Mesodermal cell (in vitro differentiated cells): ENCODE data around the gene FUT7.

Source experiments
- H3K27ac ChIP-seq: 2 replicates; pipeline ENCODE4 v1.7.0; 2013; ENCODE audit warnings: mild to moderate bottlenecking, low read depth, low read length, moderate library complexity; ENCODE audit not compliant: severe bottlenecking
- H3K36me3 ChIP-seq: 2 replicates; pipeline ENCODE4 v1.7.1; 2013; ENCODE audit warnings: mild to moderate bottlenecking, low read length, moderate library complexity; ENCODE audit not compliant: control insufficient read depth, insufficient read depth
- H3K4me1 ChIP-seq: one replicate; pipeline ENCODE4 v1.7.1; 2013; ENCODE audit warnings: mild to moderate bottlenecking, low read length; ENCODE audit not compliant: insufficient read depth, control insufficient read depth, poor library complexity, severe bottlenecking
- H3K4me3 ChIP-seq: 2 replicates; pipeline ENCODE4 v1.7.0; 2013; ENCODE audit warnings: low read length, control low read depth, mild to moderate bottlenecking; ENCODE audit not compliant: insufficient read depth, poor library complexity, severe bottlenecking; ENCODE audit errors: extremely low read depth
- H3K9me3 ChIP-seq: 2 replicates; pipeline ENCODE4 v1.7.1; 2013; ENCODE audit warnings: mild to moderate bottlenecking, low read length, moderate library complexity; ENCODE audit not compliant: control insufficient read depth
- WGBS, 2 experiments: methylation state at CpG; one replicate each; pipeline ENCODE4 v1.1.5; 2013; ENCODE audit warnings: missing lambda C conversion rate in 2 of 2; ENCODE audit not compliant: insufficient coverage in 2 of 2; 5-methylcytosine and 5-hydroxymethylcytosine counted together

The FUT7 gene

GRCh38 chr9:137054932-137055384 is 23.1 kb upstream of the FUT7 start:
- Histone ChIP-seq H3K27ac (no peak overlapping the region), H3K36me3 (no peaks in the 10 kb centered on the region), H3K4me3 (no peak overlapping the region), H3K9me3 (no peaks in the 10 kb centered on the region), H3K4me1 (peaks cover 2% of the 10 kb centered on the region)
- WGBS, 2 experiments, result 91 to 92% methylated on average over 16 to 17 of the region's 17 CpGs

- no peaks in the 10 kb centered on the region for H3K9me3 ChIP-seq
- H3K4me1 ChIP-seq, result peaks cover 2% of the 10 kb centered on the region
- WGBS, 2 experiments, result 24% methylated on average over 68 to 75 of the region's 90 CpGs
- H3K27ac ChIP-seq, result no peak within 1 kb of the TSS
- no peaks in the 10 kb centered on the region for H3K36me3 ChIP-seq
- no peak within 1 kb of the TSS for H3K4me3 ChIP-seq
Observed at GRCh38 chr9:137053944-137054931, 22.4 kb upstream of the FUT7 start, which contains the start of gene ENTPD2. TSS of gene ENTPD2 (minus strand) at chr9:137054061. CDS start at chr9:137053997, 64 bp downstream.

DNA sequence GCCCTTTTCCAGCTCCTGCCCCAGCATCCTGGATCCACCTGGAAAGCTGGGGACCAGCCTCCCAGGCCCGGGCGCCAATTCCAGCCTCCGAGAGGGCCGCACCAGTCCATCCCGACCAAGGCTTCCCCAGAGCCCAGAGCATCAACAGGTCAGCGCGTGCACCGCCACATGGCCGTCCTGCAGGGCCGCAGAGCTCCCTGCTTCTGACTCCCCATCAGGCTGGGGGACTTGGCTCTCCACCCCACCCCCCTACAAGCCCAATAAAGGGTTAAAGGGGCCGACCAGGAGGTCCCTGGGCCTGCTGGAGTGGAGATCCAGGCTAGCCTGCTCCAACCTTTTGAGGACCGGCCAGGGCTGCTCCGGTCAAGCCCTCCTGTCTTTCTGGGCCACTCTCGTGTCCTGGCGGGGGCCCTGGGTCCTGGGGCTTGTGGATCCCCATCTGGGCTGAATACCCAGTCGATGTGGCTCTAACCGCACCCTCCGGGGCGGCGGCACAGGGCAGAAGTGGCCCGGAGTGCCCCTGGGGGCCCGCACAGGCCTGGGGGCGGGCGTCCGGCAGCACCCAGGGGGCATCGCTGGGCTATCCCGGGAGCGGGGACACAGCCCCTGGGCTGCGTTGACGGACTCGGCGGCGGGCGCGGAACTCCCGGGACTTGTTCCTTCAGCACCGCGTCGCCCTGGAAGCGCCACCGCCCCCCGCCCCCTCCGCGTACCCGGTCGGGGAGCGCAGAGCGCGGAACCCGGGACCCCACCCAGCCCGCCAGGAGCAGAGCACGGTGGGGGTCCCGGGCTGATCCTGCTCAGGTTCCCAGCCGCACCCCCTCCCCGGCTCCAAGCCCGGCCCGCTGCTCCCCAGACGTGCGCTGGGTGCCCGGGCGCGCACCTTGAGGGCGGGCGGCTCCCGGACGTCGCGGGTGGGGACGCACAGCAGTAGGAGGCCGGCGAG is 21.4 kb upstream of the FUT7 start:
- H3K36me3 ChIP-seq, result no peaks in the 10 kb centered on the region
- peaks cover 2% of the 10 kb centered on the region for H3K4me1 ChIP-seq
- H3K9me3 ChIP-seq, result no peaks in the 10 kb centered on the region
- 15 to 16% methylated on average over 47 to 70 of the region's 71 CpGs for WGBS, 2 experiments
- H3K27ac ChIP-seq, result no peak overlapping the region
- H3K4me3 ChIP-seq, result no peak overlapping the region

DNA sequence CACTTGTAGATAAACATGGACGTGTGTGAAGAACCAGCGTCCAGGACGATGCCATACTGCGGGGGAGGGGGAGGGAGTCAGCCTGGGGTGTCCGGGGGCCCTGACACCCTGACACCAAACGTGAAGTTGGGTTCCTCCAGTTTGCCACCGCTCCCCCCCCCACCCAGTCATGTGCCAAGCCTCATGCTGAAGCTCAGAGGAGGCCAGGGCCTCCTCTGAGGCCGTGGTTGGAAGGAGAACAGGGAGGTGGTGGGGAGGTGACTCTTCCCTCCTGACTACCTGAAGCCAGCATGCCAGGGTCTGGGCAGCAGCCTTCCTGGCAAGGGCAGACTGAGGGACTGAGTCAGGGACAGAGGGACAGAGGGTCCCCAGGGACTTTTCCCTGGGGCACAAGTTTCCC is 20.4 kb upstream of the FUT7 start:
- H3K4me3 ChIP-seq, result no peak overlapping the region
- peaks cover 2% of the 10 kb centered on the region for H3K4me1 ChIP-seq
- H3K36me3 ChIP-seq, result no peaks in the 10 kb centered on the region
- 50 to 83% methylated on average over 1 to 3 of the region's 8 CpGs for WGBS, 2 experiments
- no peak overlapping the region for H3K27ac ChIP-seq
- H3K9me3 ChIP-seq, result no peaks in the 10 kb centered on the region

- Histone ChIP-seq H3K9me3 (no peaks in the 10 kb centered on the region), H3K4me3 (no peak overlapping the region), H3K27ac (no peak overlapping the region), H3K36me3 (no peaks in the 10 kb centered on the region), H3K4me1 (peaks cover 2% of the 10 kb centered on the region)
- 89 to 91% methylated on average over 13 to 15 of the region's 17 CpGs for WGBS, 2 experiments
Observed at GRCh38 chr9:137051145-137051724, 19.3 kb upstream of the FUT7 start.

- 74% methylated on average over 5 of the region's 5 CpGs for WGBS, 2 experiments
Observed at GRCh38 chr9:137050570-137050969, 18.7 kb upstream of the FUT7 start.

DNA sequence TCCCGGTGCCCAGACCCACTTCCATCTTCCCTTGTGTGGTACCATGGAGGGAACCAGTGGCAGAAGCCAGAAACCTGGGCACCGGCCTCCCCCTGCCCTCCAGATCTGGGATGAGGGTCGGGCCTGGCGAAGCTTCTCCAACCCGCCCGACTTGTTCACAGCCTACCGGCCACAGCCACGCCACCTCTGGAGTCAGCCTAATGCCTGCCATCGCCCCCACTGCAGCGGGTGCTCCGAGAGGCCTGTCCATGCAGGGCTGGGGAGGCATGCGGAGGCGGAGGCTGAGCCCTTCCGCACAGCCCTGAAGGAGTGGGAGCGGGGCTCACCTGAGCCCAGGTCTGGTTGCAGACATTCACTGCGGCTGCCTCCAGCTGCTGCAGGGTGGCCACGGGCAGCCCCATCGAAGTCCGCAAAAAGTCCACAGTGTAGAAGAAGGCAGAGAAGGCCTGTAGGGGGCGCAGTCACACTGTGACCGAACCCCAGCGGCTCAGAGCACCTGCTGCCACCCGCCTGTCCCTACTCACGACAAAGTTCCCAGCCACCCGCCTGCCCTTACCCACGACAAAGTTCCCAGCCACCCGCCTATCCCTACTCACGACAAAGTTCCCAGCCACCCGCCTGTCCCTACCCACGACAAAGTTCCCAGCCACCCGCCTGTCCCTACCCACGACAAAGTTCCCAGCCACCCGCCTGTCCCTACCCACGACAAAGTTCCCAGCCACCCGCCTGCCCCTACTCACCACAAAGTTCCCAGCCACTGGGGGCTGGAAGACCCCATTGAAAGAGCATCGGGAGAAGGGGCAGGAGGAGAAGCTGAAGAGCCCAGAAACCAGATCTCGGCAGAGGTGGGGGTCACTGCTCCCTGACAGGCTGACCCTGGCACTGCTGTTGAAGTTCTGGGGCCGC is 17.9 kb upstream of the FUT7 start:
- WGBS, 2 experiments, result 39 to 50% methylated on average over 29 to 38 of the region's 38 CpGs

More at GRCh38 chr9:137050570-137050969, 18.7 kb upstream of the FUT7 start:
- Histone ChIP-seq H3K4me3 (no peak overlapping the region), H3K9me3 (no peaks in the 10 kb centered on the region), H3K27ac (no peak overlapping the region), H3K36me3 (no peaks in the 10 kb centered on the region), H3K4me1 (peaks cover 2% of the 10 kb centered on the region)

GRCh38 chr9:137048655-137049543 is 17.0 kb upstream of the FUT7 start:
- no peaks in the 10 kb centered on the region for H3K36me3 ChIP-seq
- 54 to 60% methylated on average over 56 of the region's 72 CpGs for WGBS, 2 experiments
- no peak overlapping the region for H3K27ac ChIP-seq
- H3K4me3 ChIP-seq, result no peak overlapping the region
- no peaks in the 10 kb centered on the region for H3K9me3 ChIP-seq
- peaks cover 2% of the 10 kb centered on the region for H3K4me1 ChIP-seq

More for the DNA sequence above, 17.9 kb upstream of the FUT7 start:
- no peak overlapping the region for H3K4me3 ChIP-seq
- no peak overlapping the region for H3K27ac ChIP-seq
- H3K36me3 ChIP-seq, result no peaks in the 10 kb centered on the region
- no peaks in the 10 kb centered on the region for H3K9me3 ChIP-seq
- peaks cover 2% of the 10 kb centered on the region for H3K4me1 ChIP-seq
